ENCODE results near the gene RSU1. TPM values are rescaled to one million over a fixed set of nuclear protein-coding genes. Genes with fewer than 3 reads are reported as not detected.

The RSU1 gene
- polyA plus RNA-seq, 2 of the 4 experiments (the other 2 are of a cell fraction), result 99.3 to 114 TPM

DNA sequence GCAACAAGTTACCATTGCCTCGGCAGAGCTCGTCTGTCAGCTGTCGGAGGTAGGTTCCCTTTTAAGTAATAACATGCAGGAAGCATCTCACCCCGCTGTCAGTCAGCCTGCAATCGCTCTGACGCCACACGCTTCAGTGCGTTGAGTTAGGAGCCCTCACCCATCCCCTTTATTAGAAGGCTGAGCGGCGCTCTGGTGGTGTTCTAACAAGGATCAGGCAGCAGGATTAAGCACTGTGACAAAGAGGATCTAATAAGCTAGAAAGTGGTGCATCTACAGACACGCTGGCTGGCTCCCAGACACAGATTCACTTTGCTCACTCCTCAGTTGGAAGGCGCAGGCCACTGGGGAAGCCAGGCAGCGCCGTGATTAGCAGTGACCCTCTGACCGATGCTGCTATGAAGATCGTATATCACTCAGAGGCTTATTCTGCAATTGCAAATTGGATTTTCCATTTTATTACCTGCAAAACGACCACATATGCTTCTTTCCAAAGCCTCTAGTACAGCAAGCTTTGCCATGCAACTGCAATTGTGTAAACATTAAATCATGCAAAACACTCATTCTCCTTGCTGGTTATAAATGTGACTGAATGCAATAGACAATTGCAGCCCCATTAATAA, 117.7 kb downstream of the RSU1 start:
- ATAC-seq (no peak), DNase-seq (ENCODE audit: low read depth in 1 of 2, low spot score in 1 of 2) (no peak), FAIRE-seq (no peak)
- Histone ChIP-seq H3K27ac (no peak overlapping the region), H3K4me2 (no peak overlapping the region), H3K9me3 (no peaks in the 10 kb centered on the region), H3K4me3 (no peak overlapping the region), H3K4me1 (no peaks in the 10 kb centered on the region)
- ChIA-PET POLR2A (no interaction called here), CTCF (interaction anchor here (0.6 to 1.2 kb wide), 3 partner anchors 12 to 805 kb away, joined by 3 to 5 read pairs (median 3); no protein-coding TSS in a partner anchor)
- 92% methylated on average over 17 of the region's 17 CpGs for WGBS (ENCODE audit: missing lambda C conversion rate)
- TF ChIP-seq HMGXB4 (CRISPR knock-in tag; IDR thresholded peaks at IDR 0.05; ENCODE audit: borderline replicate concordance), result no peak
- no peak for TF ChIP-seq MAFK (IDR thresholded peaks at IDR 0.05; ENCODE audit: partially characterized antibody)
- TF ChIP-seq MYC (IDR thresholded peaks at IDR 0.05; ENCODE audit: borderline replicate concordance, low read length), result no peak
- TF ChIP-seq RFX5 (IDR thresholded peaks at IDR 0.05), result no peak
- no peak for TF ChIP-seq HEYL (CRISPR knock-in tag; IDR thresholded peaks at IDR 0.05)

GRCh38 chr10:16698461-16698860, 118.8 kb downstream of the RSU1 start:
- FAIRE-seq, result no peak
- CTCF ChIA-PET, result no interaction called here

DNA sequence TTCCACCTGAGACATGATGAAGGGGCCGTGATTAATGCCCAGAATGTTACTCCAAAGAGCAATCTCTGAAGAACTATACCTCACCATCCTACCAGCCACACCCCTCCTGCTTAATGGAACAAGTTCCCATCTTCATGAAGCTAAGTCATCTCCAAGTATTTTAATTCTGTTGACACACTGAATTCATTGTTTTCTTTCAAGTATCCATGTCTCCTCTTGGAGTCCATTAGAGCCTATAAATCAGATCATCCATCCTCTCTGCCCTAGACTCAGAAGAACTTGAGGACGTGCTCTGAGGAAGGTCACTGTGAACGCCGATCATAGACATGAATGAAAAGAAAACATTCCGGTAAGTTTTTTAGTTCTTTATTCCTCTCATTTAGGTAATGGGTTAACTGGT, 126.8 kb downstream of the RSU1 start:
- TF ChIP-seq, protein P1, sequence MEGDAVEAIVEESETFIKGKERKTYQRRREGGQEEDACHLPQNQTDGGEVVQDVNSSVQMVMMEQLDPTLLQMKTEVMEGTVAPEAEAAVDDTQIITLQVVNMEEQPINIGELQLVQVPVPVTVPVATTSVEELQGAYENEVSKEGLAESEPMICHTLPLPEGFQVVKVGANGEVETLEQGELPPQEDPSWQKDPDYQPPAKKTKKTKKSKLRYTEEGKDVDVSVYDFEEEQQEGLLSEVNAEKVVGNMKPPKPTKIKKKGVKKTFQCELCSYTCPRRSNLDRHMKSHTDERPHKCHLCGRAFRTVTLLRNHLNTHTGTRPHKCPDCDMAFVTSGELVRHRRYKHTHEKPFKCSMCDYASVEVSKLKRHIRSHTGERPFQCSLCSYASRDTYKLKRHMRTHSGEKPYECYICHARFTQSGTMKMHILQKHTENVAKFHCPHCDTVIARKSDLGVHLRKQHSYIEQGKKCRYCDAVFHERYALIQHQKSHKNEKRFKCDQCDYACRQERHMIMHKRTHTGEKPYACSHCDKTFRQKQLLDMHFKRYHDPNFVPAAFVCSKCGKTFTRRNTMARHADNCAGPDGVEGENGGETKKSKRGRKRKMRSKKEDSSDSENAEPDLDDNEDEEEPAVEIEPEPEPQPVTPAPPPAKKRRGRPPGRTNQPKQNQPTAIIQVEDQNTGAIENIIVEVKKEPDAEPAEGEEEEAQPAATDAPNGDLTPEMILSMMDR (IDR thresholded peaks at IDR 0.05), result no peak
- TF ChIP-seq HOXA7 (CRISPR knock-in tag; IDR thresholded peaks at IDR 0.05) (no peak), RAD21 (conservative IDR thresholded peaks at IDR 0.05 in 1 of 2, IDR thresholded peaks at IDR 0.05 in 1 of 2) (no peak), ZSCAN20 (CRISPR knock-in tag; IDR thresholded peaks at IDR 0.05) (no peak), KDM5A (IDR thresholded peaks at IDR 0.05) (no peak), HDAC2 (IDR thresholded peaks at IDR 0.05) (no peak), NFE2L2 (conservative IDR thresholded peaks at IDR 0.05; ENCODE audit: low read length) (no peak), POLR2A (IDR thresholded peaks at IDR 0.05; ENCODE audit: low read length) (no peak), PBX3 (IDR thresholded peaks at IDR 0.05) (no peak), MAZ (IDR thresholded peaks at IDR 0.05; ENCODE audit: borderline replicate concordance, low read depth, low read length) (no peak), NR3C1 (IDR thresholded peaks at IDR 0.05) (no peak), KDM1A (IDR thresholded peaks at IDR 0.05; ENCODE audit: low read depth) (no peak), TP53 (CRISPR knock-in tag; IDR thresholded peaks at IDR 0.05) (no peak), ZFP36 (IDR thresholded peaks at IDR 0.05; ENCODE audit: borderline replicate concordance, partially characterized antibody) (no peak), RCOR1 (IDR thresholded peaks at IDR 0.05; ENCODE audit: low read depth, low read length) (no peak)
- TF ChIP-seq, protein P2, sequence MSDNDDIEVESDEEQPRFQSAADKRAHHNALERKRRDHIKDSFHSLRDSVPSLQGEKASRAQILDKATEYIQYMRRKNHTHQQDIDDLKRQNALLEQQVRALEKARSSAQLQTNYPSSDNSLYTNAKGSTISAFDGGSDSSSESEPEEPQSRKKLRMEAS (IDR thresholded peaks at IDR 0.05), result no peak
- FAIRE-seq, result no peak
- POLR2A ChIA-PET, result no interaction called here

More at GRCh38 chr10:16698461-16698860, 118.8 kb downstream of the RSU1 start:
- POLR2A ChIA-PET, result no interaction called here
- Histone ChIP-seq H3K9me3 (no peaks in the 10 kb centered on the region), H3K4me1 (no peaks in the 10 kb centered on the region), H3K4me3 (no peak overlapping the region), H3K27ac (no peak overlapping the region), H3K4me2 (no peak overlapping the region)
- ATAC-seq, result no peak
- no peak for DNase-seq (ENCODE audit: low read depth in 1 of 2, low spot score in 1 of 2)
- TF ChIP-seq KDM5A (IDR thresholded peaks at IDR 0.05), result no peak
- TF ChIP-seq, protein P3, sequence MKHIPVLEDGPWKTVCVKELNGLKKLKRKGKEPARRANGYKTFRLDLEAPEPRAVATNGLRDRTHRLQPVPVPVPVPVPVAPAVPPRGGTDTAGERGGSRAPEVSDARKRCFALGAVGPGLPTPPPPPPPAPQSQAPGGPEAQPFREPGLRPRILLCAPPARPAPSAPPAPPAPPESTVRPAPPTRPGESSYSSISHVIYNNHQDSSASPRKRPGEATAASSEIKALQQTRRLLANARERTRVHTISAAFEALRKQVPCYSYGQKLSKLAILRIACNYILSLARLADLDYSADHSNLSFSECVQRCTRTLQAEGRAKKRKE (CRISPR knock-in tag; IDR thresholded peaks at IDR 0.05; ENCODE audit: low read depth), result no peak
- no peak for TF ChIP-seq HOXB5 (CRISPR knock-in tag; IDR thresholded peaks at IDR 0.05)
- 90% methylated on average over 4 of the region's 4 CpGs for WGBS (ENCODE audit: missing lambda C conversion rate)

More for the DNA sequence above, 126.8 kb downstream of the RSU1 start:
- DNase-seq (ENCODE audit: low read depth in 1 of 2, low spot score in 1 of 2) (no peak), ATAC-seq (no peak)
- H3K4me1 ChIP-seq, result no peaks in the 10 kb centered on the region
- no peaks in the 10 kb centered on the region for H3K9me3 ChIP-seq
- H3K27ac ChIP-seq, result no peak overlapping the region
- no peak overlapping the region for H3K4me3 ChIP-seq
- CTCF ChIA-PET, result interaction anchor here (1.1 kb wide), 1 partner anchor 19 kb away, joined by 3 read pairs; no protein-coding TSS in a partner anchor
- 92% methylated on average over 5 of the region's 5 CpGs for WGBS (ENCODE audit: missing lambda C conversion rate)
- H3K4me2 ChIP-seq, result no peak overlapping the region

All from A549 (cell line).